Tibial nerve (tissue), 4 donors: ENCODE measurements around the gene INCA1. TPM values are rescaled to one million over a fixed set of nuclear protein-coding genes. Genes with fewer than 3 reads are reported as not detected.

ENCODE experiments used
- DNase-seq, 2 donors: peaks; one replicate each; pipeline ENCODE4 v3.0.0-alpha.2; 2019; ENCODE audit warnings: low spot score in 2 of 2
- H3K27ac ChIP-seq, 4 donors: fragments of 200-600 bp; sonication (generic) in 3 of 4; one replicate each; pipeline ENCODE4 v1.5.1; 2017 to 2019; ENCODE audit warnings: mild to moderate bottlenecking in 1 of 4
- H3K27me3 ChIP-seq, 2 donors: fragments of 200-600 bp; sonication (generic) in 1 of 2; one replicate each; pipeline versions ENCODE4 v1.5.1 to v1.6.0; 2017 to 2019
- H3K36me3 ChIP-seq, 3 donors: fragments of 200-600 bp; sonication (generic); one replicate each; pipeline ENCODE4 v1.5.1; 2018 to 2019
- H3K4me1 ChIP-seq, 4 donors: fragments of 200-600 bp; sonication (generic) in 3 of 4; one replicate each; pipeline ENCODE4 v1.5.1; 2017 to 2019
- H3K4me3 ChIP-seq, 4 donors: fragments of 200-600 bp; sonication (generic) in 3 of 4; one replicate each; pipeline ENCODE4 v1.5.1; 2017 to 2019; ENCODE audit warnings: mild to moderate bottlenecking in 1 of 4, moderate library complexity in 1 of 4
- H3K9me3 ChIP-seq, 4 donors: fragments of 200-600 bp; sonication (generic) in 3 of 4; one replicate each; pipeline ENCODE4 v1.5.1; 2017 to 2019
- CTCF ChIP-seq, 5 experiments: fragments of 200-600 bp in 3 of 5; fragments of 450-650 bp in 2 of 5; sonication (generic) in 3 of 5; IDR thresholded peaks; one replicate each; pipeline ENCODE4 v1.5.1; 2016 to 2019; ENCODE audit warnings: antibody characterized with exemption in 5 of 5, mild to moderate bottlenecking in 3 of 5, moderate library complexity in 2 of 5
- EP300 ChIP-seq, 2 donors: sonication (generic); formaldehyde crosslinking; IDR thresholded peaks; one replicate each; pipeline ENCODE4 v1.6.1; 2017; ENCODE audit warnings: antibody characterized with exemption in 2 of 2, mild to moderate bottlenecking in 1 of 2
- POLR2A ChIP-seq, 2 donors: fragments of 450-650 bp; IDR thresholded peaks; one replicate each; pipeline ENCODE4 v1.6.1; 2017; ENCODE audit warnings: antibody characterized with exemption in 2 of 2, mild to moderate bottlenecking in 2 of 2, moderate library complexity in 2 of 2
- WGBS, 2 donors: methylation state at CpG; one replicate each; pipeline ENCODE4 v1.1.5; 2018; 5-methylcytosine and 5-hydroxymethylcytosine counted together
- total RNA-seq, 4 donors: library from RNA; depleted of rRNA; stranded (reverse); fragments of >200 nt; gene quantifications; one replicate each; pipeline ENCODE4 v1.1.0, GENCODE V29; 2016

Gene INCA1
- 1 to 10 TPM; 1.2 to 1.8 (median 1.7) TPM for total RNA-seq

GRCh38 chr17:4997302-4998026 lies at the start of gene INCA1, which contains the start of gene KIF1C:
TSS of gene INCA1 (minus strand) at chr17:4997522. CDS start at chr17:4994437, 3,085 bp downstream.
TSS of gene KIF1C (plus strand) at chr17:4997950. CDS start at chr17:5000247, 2,297 bp downstream.
- Histone ChIP-seq H3K9me3 (no peaks in the 10 kb centered on the region), H3K27ac (peak within 1 kb of the TSS; percentile 89 to 96 (median 93)), H3K27me3 (no peaks in the 10 kb centered on the region), H3K36me3 (peaks cover 0 to 18% (median 15%) of the 10 kb centered on the region in 3 donors), H3K4me3 (peak within 1 kb of the TSS; percentile 80 to 96 (median 88)), H3K4me1 (peaks cover 0 to 37% (median 22%) of the 10 kb centered on the region in 4 donors)
- WGBS, 2 donors = 0% methylated on average over 32 to 47 of the region's 93 CpGs
- DNase-seq = peak; percentile 81 to 82
- peak; percentile 64 to 87 for TF ChIP-seq EP300 (IDR thresholded peaks at IDR 0.05)
- TF ChIP-seq POLR2A (IDR thresholded peaks at IDR 0.05) = peak; percentile 11 to 86
- peak; percentile 9 to 85 (median 36) for TF ChIP-seq CTCF (IDR thresholded peaks at IDR 0.05)

DNA sequence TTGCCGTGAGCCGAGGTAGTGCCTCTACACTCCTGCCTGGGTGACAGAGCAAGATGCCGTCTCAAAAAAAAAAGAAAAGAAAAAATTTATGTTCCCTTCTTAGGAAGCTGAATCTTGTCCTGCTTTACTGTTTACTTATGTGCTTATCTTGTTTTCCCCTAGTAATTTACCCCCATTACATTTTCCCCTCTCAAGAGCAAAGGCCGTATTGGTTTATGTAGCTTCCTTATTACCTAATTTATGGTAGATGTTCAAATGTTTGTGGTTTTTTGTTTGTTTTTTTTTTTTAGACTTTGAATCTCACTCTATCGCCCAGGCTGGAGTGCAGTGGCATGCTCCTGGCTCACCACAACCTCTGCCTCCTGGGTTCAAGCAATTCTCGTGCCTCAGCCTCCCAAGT lies 48.2 kb upstream of the INCA1 start:
- Histone ChIP-seq H3K27me3 (no peaks in the 10 kb centered on the region), H3K4me3 (no peak overlapping the region), H3K9me3 (no peaks in the 10 kb centered on the region), H3K27ac (peak overlapping the region in 1 of 4 donors; percentile 55), H3K36me3 (no peaks in the 10 kb centered on the region), H3K4me1 (peaks cover 0 to 12% (median 4%) of the 10 kb centered on the region in 4 donors)
- WGBS, 2 donors = 87 to 88% methylated on average over 6 of the region's 6 CpGs
- no peak for DNase-seq
- TF ChIP-seq POLR2A (IDR thresholded peaks at IDR 0.05) (no peak), CTCF (IDR thresholded peaks at IDR 0.05) (no peak), EP300 (IDR thresholded peaks at IDR 0.05) (no peak)

- H3K4me1 ChIP-seq = peaks cover 0 to 5% (median 2%) of the 10 kb centered on the region in 4 donors
- DNase-seq = no peak
- H3K27ac ChIP-seq = peak overlapping the region in 1 of 4 donors; percentile 55
- WGBS, 2 donors = 87 to 88% methylated on average over 5 of the region's 5 CpGs
- H3K27me3 ChIP-seq = no peaks in the 10 kb centered on the region
- H3K9me3 ChIP-seq = no peaks in the 10 kb centered on the region
- H3K4me3 ChIP-seq = no peak overlapping the region
- no peak for TF ChIP-seq CTCF (IDR thresholded peaks at IDR 0.05)
- no peak for TF ChIP-seq EP300 (IDR thresholded peaks at IDR 0.05)
- no peak for TF ChIP-seq POLR2A (IDR thresholded peaks at IDR 0.05)
- no peaks in the 10 kb centered on the region for H3K36me3 ChIP-seq
These were observed 47.3 kb upstream of the INCA1 start for GRCh38 chr17:5044630-5045029.

DNA sequence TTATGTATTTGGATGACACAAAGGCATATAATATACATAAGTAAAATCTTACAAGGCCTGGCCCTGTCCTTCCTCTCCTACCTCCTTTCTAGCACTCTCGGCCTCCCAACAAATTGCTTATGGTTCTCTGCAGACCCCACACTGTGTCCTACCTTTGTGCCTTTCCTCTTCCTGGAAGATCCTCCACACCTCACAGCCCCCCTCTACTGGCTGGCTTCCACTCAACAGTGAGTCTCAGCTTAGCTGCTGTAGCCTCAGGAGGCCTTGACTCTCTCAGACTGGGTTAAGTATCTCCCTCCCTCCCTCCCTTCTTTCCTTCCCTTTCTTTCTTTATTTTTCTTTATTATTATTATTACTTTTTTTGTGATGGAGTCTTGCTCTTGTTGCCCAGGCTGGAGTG lies 46.2 kb upstream of the INCA1 start:
- 91% methylated on average over 1 of the region's 1 CpG for WGBS, 2 donors
- TF ChIP-seq CTCF (IDR thresholded peaks at IDR 0.05) = no peak
- no peak for TF ChIP-seq POLR2A (IDR thresholded peaks at IDR 0.05)
- TF ChIP-seq EP300 (IDR thresholded peaks at IDR 0.05) = no peak
- Histone ChIP-seq H3K4me1 (no peaks in the 10 kb centered on the region), H3K36me3 (no peaks in the 10 kb centered on the region), H3K27me3 (no peaks in the 10 kb centered on the region), H3K4me3 (no peak overlapping the region), H3K27ac (no peak overlapping the region), H3K9me3 (no peaks in the 10 kb centered on the region)
- DNase-seq = no peak
